HepG2 (cell line): Measurements from ENCODE around the gene CHRNA5. TPM values are rescaled to one million over a fixed set of nuclear protein-coding genes. Genes with fewer than 3 reads are reported as not detected.

Experiments used
- ATAC-seq: fragments of 200-7000 bp; cut with Tn5 transposase; 3 replicates; pipeline ENCODE4 v1.9.1; 2020; ENCODE audit warnings: mild to moderate bottlenecking, moderate library complexity
- BruUV-seq: library from RNA; stranded (reverse); fragments of 400-500 nt; replicated peaks from 2 replicates; lab custom pipeline; 2021; lab: Mats Ljungman, UMichigan
- CTCF ChIA-PET: fragments of 300-600 bp; formaldehyde crosslinking; extraction: SDS; loops from one replicate; lab custom pipeline; 2021; ENCODE audit warnings: low total read pairs, inconsistent platforms, low intra/inter-chr PET ratio; lab: Yijun Ruan, JAX
- POLR2A ChIA-PET: fragments of 350-600 bp; sonication (Branson Sonifier 250); formaldehyde crosslinking; loops from one replicate; lab custom pipeline; 2020; ENCODE audit warnings: antibody characterized with exemption, inconsistent platforms; lab: Yijun Ruan, JAX
- DNase-seq: peaks from one replicate; pipeline ENCODE4 v3.0.0-alpha.2; 2015; ENCODE audit warnings: low spot score
- FAIRE-seq: peaks from 3 replicates; lab custom pipeline; 2011; peaks lifted over from hg19 to GRCh38; lab: Jason Lieb, UNC
- H2AFZ ChIP-seq: one replicate; pipeline ENCODE4 v1.6.1; 2011; ENCODE audit warnings: low read length, inconsistent platforms
- H3K27ac ChIP-seq: fragments of 300-600 bp; 3 replicates; pipeline ENCODE4 v1.8.0; 2011; ENCODE audit warnings: mixed run types, mild to moderate bottlenecking, mixed read lengths, low read length, inconsistent platforms; ENCODE audit not compliant: insufficient read depth; ENCODE audit errors: extremely low read length
- H3K27me3 ChIP-seq, 2 experiments: fragments of 200-600 bp in 1 of 2; 2 replicates in 1 of 2; 3 replicates in 1 of 2; pipeline versions ENCODE4 v1.6.0 to v1.8.0; 2011; ENCODE audit warnings: low read length in 2 of 2, mild to moderate bottlenecking in 2 of 2, moderate library complexity in 2 of 2, inconsistent platforms in 1 of 2; ENCODE audit not compliant: insufficient read depth in 2 of 2, control insufficient read depth in 1 of 2
- H3K36me3 ChIP-seq, 2 experiments: fragments of 200-600 bp in 1 of 2; replicated peaks in 1 of 2; 2 replicates in 1 of 2; 3 replicates in 1 of 2; pipeline versions ENCODE4 v1.5.1 to v1.8.0; 2011; ENCODE audit warnings: low read length in 2 of 2, inconsistent platforms in 1 of 2; ENCODE audit not compliant: insufficient read depth in 2 of 2, control insufficient read depth in 1 of 2
- H3K4me1 ChIP-seq: 2 replicates; pipeline ENCODE4 v1.5.1; 2012; ENCODE audit warnings: low read length, inconsistent platforms; ENCODE audit not compliant: insufficient read depth
- H3K4me2 ChIP-seq: 2 replicates; pipeline ENCODE4 v1.6.0; 2011; ENCODE audit warnings: low read depth, low read length, inconsistent platforms
- H3K4me3 ChIP-seq, 3 experiments: fragments of 200-600 bp in 1 of 3; sonication (generic), shearing (Covaris generic) in 1 of 3; replicated peaks in 1 of 3; 2 replicates each; pipeline ENCODE4 v1.5.1; 2011 to 2016; ENCODE audit warnings: low read length in 3 of 3, inconsistent platforms in 2 of 3, low read depth in 2 of 3, mild to moderate bottlenecking in 2 of 3, control low read depth in 1 of 3, mixed read lengths in 1 of 3; ENCODE audit not compliant: insufficient read depth in 1 of 3
- H3K79me2 ChIP-seq: one replicate; pipeline ENCODE4 v1.6.1; 2011; ENCODE audit warnings: low read length, inconsistent platforms; ENCODE audit not compliant: insufficient read depth
- H3K9ac ChIP-seq: 2 replicates; pipeline ENCODE4 v1.6.0; 2011; ENCODE audit warnings: mild to moderate bottlenecking, low read depth, low read length, inconsistent platforms; ENCODE audit not compliant: insufficient read depth
- H3K9me3 ChIP-seq: 2 replicates; pipeline ENCODE4 v1.5.1; 2012; ENCODE audit warnings: mild to moderate bottlenecking, low read length
- H4K20me1 ChIP-seq: 2 replicates; pipeline ENCODE4 v1.6.0; 2011; ENCODE audit warnings: inconsistent platforms, mild to moderate bottlenecking, low read length, moderate library complexity; ENCODE audit not compliant: insufficient read depth
- DZIP1 ChIP-seq: sonication (generic); formaldehyde crosslinking; IDR thresholded peaks from 2 replicates; pipeline ENCODE4 v1.5.0; 2020; ENCODE audit warnings: mild to moderate bottlenecking, missing genetic modification reagents
- GTF2F1 ChIP-seq: fragments of 150-350 bp; IDR thresholded peaks from 2 replicates; pipeline ENCODE4 v1.6.1; 2014; ENCODE audit warnings: low read length
- KDM1A ChIP-seq: IDR thresholded peaks from 2 replicates; pipeline ENCODE4 v1.6.1; 2016; ENCODE audit warnings: missing compliant biosample characterization
- KMT2A ChIP-seq: sonication (generic); formaldehyde crosslinking; IDR thresholded peaks from 2 replicates; pipeline ENCODE4 v1.4.0; 2020; ENCODE audit warnings: missing genetic modification reagents
- NPAS2 ChIP-seq: sonication (generic); formaldehyde crosslinking; IDR thresholded peaks from 2 replicates; pipeline ENCODE4 v1.8.0; 2022; ENCODE audit warnings: mild to moderate bottlenecking, missing genetic modification reagents, borderline replicate concordance
- POGK ChIP-seq: sonication (generic); formaldehyde crosslinking; conservative IDR thresholded peaks from 2 replicates; pipeline ENCODE4 v1.8.0; 2022; ENCODE audit warnings: mild to moderate bottlenecking, moderate library complexity, missing genetic modification reagents
- POLR2A ChIP-seq, 2 experiments: IDR thresholded peaks; 2 replicates each; pipeline ENCODE4 v1.6.1; 2011; ENCODE audit warnings: low read depth in 2 of 2, low read length in 2 of 2, mild to moderate bottlenecking in 1 of 2, moderate library complexity in 1 of 2; ENCODE audit not compliant: insufficient read depth in 1 of 2
- SP5 ChIP-seq: IDR thresholded peaks from 2 replicates; pipeline ENCODE4 v1.6.1; 2016; ENCODE audit warnings: low read depth, borderline replicate concordance
- TCF12 ChIP-seq, 2 experiments: fragments of 450-650 bp in 1 of 2; sonication (generic) in 1 of 2; formaldehyde crosslinking in 1 of 2; IDR thresholded peaks; 2 replicates each; pipeline versions ENCODE4 v1.6.1 to v1.8.0; 2017 to 2022; ENCODE audit warnings: antibody characterized with exemption in 1 of 2, mild to moderate bottlenecking in 1 of 2, missing genetic modification reagents in 1 of 2, moderate library complexity in 1 of 2
- ZBTB14 ChIP-seq: sonication (generic); formaldehyde crosslinking; IDR thresholded peaks from 2 replicates; pipeline ENCODE4 v1.4.0; 2020; ENCODE audit warnings: missing genetic modification reagents
- ZBTB44 ChIP-seq: sonication (generic); formaldehyde crosslinking; IDR thresholded peaks from 2 replicates; pipeline ENCODE4 v1.4.0; 2020; ENCODE audit warnings: missing genetic modification reagents
- ZC3H13 ChIP-seq: sonication (generic); formaldehyde crosslinking; IDR thresholded peaks from 2 replicates; pipeline ENCODE4 v1.8.1; 2023; ENCODE audit warnings: mild to moderate bottlenecking, missing genetic modification reagents, moderate library complexity
- ZNF335 ChIP-seq: sonication (generic); formaldehyde crosslinking; IDR thresholded peaks from 2 replicates; pipeline ENCODE4 v1.4.0; 2020; ENCODE audit warnings: missing genetic modification reagents
- ZNF768 ChIP-seq: sonication (generic); formaldehyde crosslinking; IDR thresholded peaks from 2 replicates; pipeline ENCODE4 v1.4.0; 2020; ENCODE audit warnings: missing genetic modification reagents
- ZNF777 ChIP-seq: sonication (generic); formaldehyde crosslinking; IDR thresholded peaks from 2 replicates; pipeline ENCODE4 v1.4.0; 2020; ENCODE audit warnings: missing genetic modification reagents
- ZNF792 ChIP-seq: IDR thresholded peaks from 2 replicates; pipeline ENCODE4 v1.6.1; 2016
- ZSCAN12 ChIP-seq: sonication (generic); formaldehyde crosslinking; IDR thresholded peaks from 2 replicates; pipeline ENCODE4 v1.9.0; 2021; ENCODE audit warnings: mild to moderate bottlenecking, missing genetic modification reagents
- WGBS: methylation state at CpG from one replicate; pipeline ENCODE4 v1.1.6; 2017; ENCODE audit warnings: low lambda C conversion rate; 5-methylcytosine and 5-hydroxymethylcytosine counted together
- in situ Hi-C: cut with HindIII; loops from 2 replicates; pipeline ENCODE4 v1.10.0; 2017; ENCODE audit warnings: low pct_unique_long_range_greater_than_20kb; ENCODE audit not compliant: extremely low pct_ligation_motif_present
- intact Hi-C: fragments of 100-400 bp; cut with micrococcal nuclease; formaldehyde crosslinking; loops from one replicate; pipeline ENCODE4 v1.10.0; 2022; ENCODE audit not compliant: unreplicated experiment
- polyA plus RNA-seq, 8 experiments: library from polyadenylated mRNA; depleted of rRNA in 3 of 8; stranded (reverse) in 7 of 8; unstranded in 1 of 8; fragments of >200 nt; fragmentation: Illumina TruSeq in 4 of 8; extraction: Trizol in 4 of 8; gene quantifications; 2 replicates each; pipeline versions ENCODE4 v1.2.1 to v1.2.3, GENCODE V29; 2011 to 2016; ENCODE audit warnings: low read depth in 4 of 8, missing spikeins in 1 of 8, mixed read lengths in 1 of 8; ENCODE audit not compliant: insufficient read depth in 1 of 8
- total RNA-seq, 5 experiments: library from RNA; depleted of rRNA; stranded (reverse); fragments of >200 nt; fragmentation: Illumina TruSeq; extraction: Trizol; gene quantifications; 2 replicates each; pipeline ENCODE4 v1.2.3, GENCODE V29; 2016; ENCODE audit warnings: low read depth in 1 of 5

The CHRNA5 gene
- total and polyA plus RNA-seq, 2 of the 13 experiments (the other 11 are each of a cell fraction or from before 2014, with no cell fraction given), result 3.7 to 10.5 TPM

GRCh38 chr15:78540141-78540870, 25.0 kb upstream of the CHRNA5 start, which contains the start of gene PSMA4:
Gene PSMA4, plus strand, starts transcription at chr15:78540444. Its CDS starts 1,484 bp downstream, at chr15:78541928.
- peak within 1 kb of the TSS; percentile 94 for H3K27ac ChIP-seq
- CTCF ChIA-PET, result no interaction called here
- H3K4me3 ChIP-seq, result peak within 1 kb of the TSS; percentile 83 to 88 (median 87)
- H4K20me1 ChIP-seq, result no peaks in the 10 kb centered on the region
- H3K79me2 ChIP-seq, result peaks cover 24% of the 10 kb centered on the region
- H3K36me3 ChIP-seq, result peaks cover 0 to 16% of the 10 kb centered on the region in 2 experiments; a peak in 2 of 5 replicates
- no TSS peak for BruUV-seq
- H3K4me1 ChIP-seq, result peaks cover 25% of the 10 kb centered on the region
- WGBS, result under 1% methylated on average over 19 of the region's 56 CpGs
- H3K27me3 ChIP-seq, result no peaks in the 10 kb centered on the region; a peak in 1 of 5 replicates
- H3K9me3 ChIP-seq, result no peaks in the 10 kb centered on the region
- H2AFZ ChIP-seq, result peak within 1 kb of the TSS; percentile 92
- peak within 1 kb of the TSS; percentile 89 for H3K4me2 ChIP-seq
- no peak for FAIRE-seq
- H3K9ac ChIP-seq, result peak within 1 kb of the TSS; percentile 87
- ATAC-seq, result peak; percentile 92
- in situ Hi-C loops, result no loop called here
- peak; percentile 73 for DNase-seq
- POLR2A ChIA-PET, result interaction anchor here (0.6 to 3.4 kb wide), 17 partner anchors 9 to 410 kb away, joined by 3 to 40 read pairs (median 4); partner anchors contain the start of genes CHRNA5, HYKK, IREB2 and SKIC8
- intact Hi-C loops, result loop anchor here (1.0 to 5.0 kb wide), 2 partner anchors 25 to 33 kb away; partner anchors contain the start of genes CHRNA5 and HYKK
- TF ChIP-seq NPAS2 (CRISPR knock-in tag), result no peak
- no peak for TF ChIP-seq GTF2F1
- no peak for TF ChIP-seq ZSCAN12 (CRISPR knock-in tag)
- peak; percentile 47; the same call in 1 of the 2 replicates for TF ChIP-seq POGK (CRISPR knock-in tag)
- peak; percentile 75 for TF ChIP-seq KMT2A (CRISPR knock-in tag)
- peak; percentile 30; the same call in 1 of the 2 replicates for TF ChIP-seq ZNF335 (CRISPR knock-in tag)
- 0 out of 2 replicates have a peak, but pooled peaks have one; percentile 56 for TF ChIP-seq DZIP1 (CRISPR knock-in tag)
- no peak for TF ChIP-seq KDM1A (CRISPR knock-in tag)
- TF ChIP-seq ZBTB44 (CRISPR knock-in tag), result no peak
- peak; percentile 38; the same call in 1 of the 2 replicates for TF ChIP-seq SP5 (CRISPR knock-in tag)
- peak; percentile 93 for TF ChIP-seq ZNF777 (CRISPR knock-in tag)
- TF ChIP-seq TCF12 (IDR thresholded peaks at IDR 0.05), result no peak
- peak; percentile 1; the same call in 1 of the 2 replicates for TF ChIP-seq TCF12 (CRISPR knock-in tag; IDR thresholded peaks at IDR 0.05)
- no peak for TF ChIP-seq ZBTB14 (CRISPR knock-in tag)
- no peak for TF ChIP-seq ZNF792 (CRISPR knock-in tag)
- no peak for TF ChIP-seq ZNF768
- TF ChIP-seq POLR2A (IDR thresholded peaks at IDR 0.05; ENCODE audit: insufficient read depth in 1 of 2, low read depth in 2 of 2, low read length in 2 of 2), result peak; percentile 78 to 94
- peak; percentile 84; the same call in 1 of the 2 replicates for TF ChIP-seq ZC3H13 (CRISPR knock-in tag)
